GM21447 (cell line): Measurements from ENCODE around the gene ARTN.
A peak's percentile ranks its signal among the peaks of the same experiment; 100 is the strongest.

Experiments
- ATAC-seq: cut with Tn5 transposase; IDR thresholded peaks from one replicate; pipeline ENCODE4 v1.9.1; 2021; ENCODE audit not compliant: unreplicated experiment

The ARTN gene

GRCh38 chr1:43947061-43947873, 13.7 kb downstream of the ARTN start:
- no peak for ATAC-seq

- no peak for ATAC-seq
Observed at GRCh38 chr1:43947874-43948437, 14.4 kb downstream of the ARTN start.

GRCh38 chr1:43949678-43950077, 16.1 kb downstream of the ARTN start:
- ATAC-seq: no peak

GRCh38 chr1:43951021-43951985, 17.7 kb downstream of the ARTN start:
- ATAC-seq: no peak

GRCh38 chr1:43952731-43953346, 19.2 kb downstream of the ARTN start:
- ATAC-seq: no peak

- no peak for ATAC-seq
Observed at GRCh38 chr1:43953361-43953760, 19.8 kb downstream of the ARTN start.

GRCh38 chr1:43954036-43954435, 20.4 kb downstream of the ARTN start:
- ATAC-seq: no peak

- no peak for ATAC-seq
Observed at GRCh38 chr1:43956234-43956633, 22.6 kb downstream of the ARTN start.

- no peak for ATAC-seq
Observed at GRCh38 chr1:43957407-43958040, 23.9 kb downstream of the ARTN start.

- ATAC-seq: no peak
Observed at GRCh38 chr1:43958351-43959255, 25.0 kb downstream of the ARTN start.

- ATAC-seq: no peak
Observed at GRCh38 chr1:43960798-43961197, 27.2 kb downstream of the ARTN start.

- ATAC-seq: no peak
Observed at GRCh38 chr1:43961692-43962091, 28.1 kb downstream of the ARTN start.

GRCh38 chr1:43962324-43962723, 28.7 kb downstream of the ARTN start:
- no peak for ATAC-seq

GRCh38 chr1:43963006-43963405, 29.4 kb downstream of the ARTN start:
- no peak for ATAC-seq

- no peak for ATAC-seq
Observed at GRCh38 chr1:43963890-43964289, 30.3 kb downstream of the ARTN start.

- no peak for ATAC-seq
Observed at GRCh38 chr1:43965316-43965715, 31.7 kb downstream of the ARTN start.

GRCh38 chr1:43968348-43968948, 34.8 kb downstream of the ARTN start:
- no peak for ATAC-seq

- ATAC-seq: no peak
Observed at GRCh38 chr1:43969416-43969745, 35.8 kb downstream of the ARTN start.

GRCh38 chr1:43969746-43970466, 36.3 kb downstream of the ARTN start, which contains the start of gene DPH2:
Gene DPH2 (plus strand): TSS chr1:43970010. CDS start chr1:43970176, 166 bp downstream.
- peak; percentile 81 for ATAC-seq
